Globus pallidus (tissue), 1 donor: ENCODE measurements around the gene KLHL15.
"Not testable (repeated sequence)": the region's sequence is repeated elsewhere in the genome, so short reads cannot be mapped to it uniquely, and the experiment has no call there.

Experiments
- DNase-seq: peaks from one replicate; pipeline ENCODE4 v3.0.0-alpha.2; 2015; ENCODE audit warnings: low spot score

Gene KLHL15

GRCh38 chrX:24018809-24019208 lies 8.2 kb downstream of the KLHL15 start:
- DNase-seq, result no peak

GRCh38 chrX:24017674-24018073 lies 9.3 kb downstream of the KLHL15 start:
- DNase-seq, result no peak

- DNase-seq, result no peak
Observed at GRCh38 chrX:24014388-24015018, 12.5 kb downstream of the KLHL15 start.

- DNase-seq, result no peak
Observed at GRCh38 chrX:24012266-24012665, 14.7 kb downstream of the KLHL15 start.

GRCh38 chrX:24005867-24006266 lies 21.1 kb downstream of the KLHL15 start:
- no peak for DNase-seq

GRCh38 chrX:24005028-24005427 lies 22.0 kb downstream of the KLHL15 start:
- DNase-seq, result no peak

- DNase-seq, result no peak
Observed at GRCh38 chrX:24002792-24003191, 24.2 kb downstream of the KLHL15 start.

GRCh38 chrX:24002167-24002566 lies 24.8 kb downstream of the KLHL15 start:
- no peak for DNase-seq

- no peak for DNase-seq
Observed at GRCh38 chrX:23999671-24000070, 27.3 kb downstream of the KLHL15 start.

- DNase-seq, result no peak
Observed at GRCh38 chrX:23993012-23993633, 33.9 kb downstream of the KLHL15 start.

- DNase-seq, result no peak
Observed at GRCh38 chrX:23992431-23992830, 34.6 kb downstream of the KLHL15 start.

GRCh38 chrX:23990455-23990854 lies 36.5 kb downstream of the KLHL15 start:
- no peak for DNase-seq

GRCh38 chrX:23989689-23990088 lies 37.3 kb downstream of the KLHL15 start:
- no peak for DNase-seq

GRCh38 chrX:23982891-23983290 lies 44.1 kb downstream of the KLHL15 start:
- no peak for DNase-seq

GRCh38 chrX:23981711-23982110 lies 45.3 kb downstream of the KLHL15 start:
- DNase-seq, result no peak

- no peak for DNase-seq
Observed at GRCh38 chrX:23981222-23981621, 45.8 kb downstream of the KLHL15 start.

GRCh38 chrX:23980011-23980441 lies 47.0 kb downstream of the KLHL15 start:
- no peak for DNase-seq

- DNase-seq, result no peak
Observed at GRCh38 chrX:23978491-23978890, 48.5 kb downstream of the KLHL15 start.

GRCh38 chrX:23965630-23966029 lies 61.4 kb downstream of the KLHL15 start:
- DNase-seq, result not testable (repeated sequence)

GRCh38 chrX:23964191-23964590 lies 62.8 kb downstream of the KLHL15 start:
- no peak for DNase-seq

- peak; percentile 0 for DNase-seq
Observed at GRCh38 chrX:23959781-23960180, 67.2 kb downstream of the KLHL15 start.

GRCh38 chrX:23954396-23954795 lies 72.6 kb downstream of the KLHL15 start:
- DNase-seq, result no peak

- no peak for DNase-seq
Observed at GRCh38 chrX:23953908-23954269, 73.1 kb downstream of the KLHL15 start.
